ENCODE results near the gene PIGK.
"Not testable (repeated sequence)": the region's sequence is repeated elsewhere in the genome, so short reads cannot be mapped to it uniquely, and the experiment has no call there.

PIGK gene

GRCh38 chr1:77219166-77219887 is at the start of gene PIGK:
TSS of gene PIGK (minus strand) at chr1:77219430. CDS start at chr1:77219402, 28 bp downstream.
- peak in 55 of 56 donors; percentile 27 to 91 (median 75) for DNase-seq

- DNase-seq, result no peak
These were observed 47.8 kb upstream of the PIGK start for GRCh38 chr1:77267035-77267434.

GRCh38 chr1:77265180-77265579 is 46.0 kb upstream of the PIGK start:
- DNase-seq, result no peak

GRCh38 chr1:77263708-77264107 is 44.5 kb upstream of the PIGK start:
- no peak for DNase-seq

- no peak for DNase-seq
These were observed 34.0 kb upstream of the PIGK start for GRCh38 chr1:77253211-77253610.

- DNase-seq, result no peak
These were observed 30.9 kb upstream of the PIGK start for GRCh38 chr1:77250126-77250525.

GRCh38 chr1:77245830-77246229 is 26.6 kb upstream of the PIGK start:
- DNase-seq, result no peak

- DNase-seq, result no peak
These were observed 20.1 kb upstream of the PIGK start for GRCh38 chr1:77239311-77239710.

- DNase-seq, result no peak
These were observed 19.2 kb upstream of the PIGK start for GRCh38 chr1:77238462-77238861.

GRCh38 chr1:77234943-77235342 is 15.7 kb upstream of the PIGK start:
- DNase-seq, result no peak

GRCh38 chr1:77234096-77234495 is 14.9 kb upstream of the PIGK start:
- DNase-seq, result no peak

GRCh38 chr1:77232829-77233228 is 13.6 kb upstream of the PIGK start:
- no peak for DNase-seq

GRCh38 chr1:77230051-77230450 is 10.8 kb upstream of the PIGK start:
- DNase-seq, result no peak

- DNase-seq, result no peak
These were observed 9.6 kb upstream of the PIGK start for GRCh38 chr1:77228836-77229235.

- no peak for DNase-seq
These were observed 8.2 kb upstream of the PIGK start for GRCh38 chr1:77227381-77227780.

- DNase-seq, result no peak
These were observed 3.3 kb upstream of the PIGK start for GRCh38 chr1:77222496-77222895.

GRCh38 chr1:77220687-77221463 is 1.6 kb upstream of the PIGK start:
- no peak for DNase-seq

- no peak for DNase-seq
These were observed 609 bp downstream of the PIGK start for GRCh38 chr1:77218477-77219165.

GRCh38 chr1:77204043-77204442 is 15.2 kb downstream of the PIGK start:
- DNase-seq, result not testable (repeated sequence)

- DNase-seq, result no peak
These were observed 16.5 kb downstream of the PIGK start for GRCh38 chr1:77202751-77203150.

GRCh38 chr1:77200806-77201205 is 18.4 kb downstream of the PIGK start:
- no peak for DNase-seq

- DNase-seq, result no peak
These were observed 18.9 kb downstream of the PIGK start for GRCh38 chr1:77200293-77200692.

All from nucleus accumbens (tissue), 56 donors.